Gastrocnemius medialis (tissue), 4 donors: Measurements from ENCODE around the gene SERPINB6.
"Not testable (repeated sequence)": the region's sequence is repeated elsewhere in the genome, so short reads cannot be mapped to it uniquely, and the experiment has no call there.

Experiments
- CTCF ChIP-seq, 5 experiments: fragments of 450-650 bp in 3 of 5; fragments of 200-600 bp in 2 of 5; sonication (generic) in 2 of 5; IDR thresholded peaks in 4 of 5; conservative IDR thresholded peaks in 1 of 5; 1 replicate in 4 of 5; 2 replicates in 1 of 5; pipeline ENCODE4 v1.5.1; 2016 to 2019; ENCODE audit warnings: antibody characterized with exemption in 5 of 5, mild to moderate bottlenecking in 3 of 5, moderate library complexity in 3 of 5
- POLR2A ChIP-seq, 2 donors: fragments of 450-650 bp; IDR thresholded peaks; one replicate each; pipeline ENCODE4 v1.6.1; 2017; ENCODE audit warnings: antibody characterized with exemption in 2 of 2, mild to moderate bottlenecking in 2 of 2, moderate library complexity in 2 of 2

- TF ChIP-seq POLR2A (IDR thresholded peaks at IDR 0.05); CTCF (IDR thresholded peaks at IDR 0.05 in 4 of 5, conservative IDR thresholded peaks at IDR 0.05 in 1 of 5): not testable (repeated sequence)
Measured at GRCh38 chr6:2909051-2909606, 62.2 kb downstream of the SERPINB6 start.
